HepG2 (cell line): ENCODE data around the gene RAP1GAP2. TPM values are rescaled to one million over a fixed set of nuclear protein-coding genes. Genes with fewer than 3 reads are reported as not detected.
A peak's percentile ranks its signal among the peaks of the same experiment; 100 is the strongest.

Source experiments
- ATAC-seq: fragments of 200-7000 bp; cut with Tn5 transposase; 3 replicates; pipeline ENCODE4 v1.9.1; 2020; ENCODE audit warnings: mild to moderate bottlenecking, moderate library complexity
- BruUV-seq: library from RNA; stranded (reverse); fragments of 400-500 nt; replicated peaks from 2 replicates; lab custom pipeline; 2021; lab: Mats Ljungman, UMichigan
- CTCF ChIA-PET: fragments of 300-600 bp; formaldehyde crosslinking; extraction: SDS; loops from one replicate; lab custom pipeline; 2021; ENCODE audit warnings: low total read pairs, inconsistent platforms, low intra/inter-chr PET ratio; lab: Yijun Ruan, JAX
- POLR2A ChIA-PET: fragments of 350-600 bp; sonication (Branson Sonifier 250); formaldehyde crosslinking; loops from one replicate; lab custom pipeline; 2020; ENCODE audit warnings: antibody characterized with exemption, inconsistent platforms; lab: Yijun Ruan, JAX
- DNase-seq: peaks from one replicate; pipeline ENCODE4 v3.0.0-alpha.2; 2015; ENCODE audit warnings: low spot score
- FAIRE-seq: peaks from 3 replicates; lab custom pipeline; 2011; peaks lifted over from hg19 to GRCh38; lab: Jason Lieb, UNC
- H2AFZ ChIP-seq: one replicate; pipeline ENCODE4 v1.6.1; 2011; ENCODE audit warnings: low read length, inconsistent platforms
- H3K27ac ChIP-seq: fragments of 300-600 bp; 3 replicates; pipeline ENCODE4 v1.8.0; 2011; ENCODE audit warnings: mixed run types, mild to moderate bottlenecking, mixed read lengths, low read length, inconsistent platforms; ENCODE audit not compliant: insufficient read depth; ENCODE audit errors: extremely low read length
- H3K27me3 ChIP-seq, 2 experiments: fragments of 200-600 bp in 1 of 2; 2 replicates in 1 of 2; 3 replicates in 1 of 2; pipeline versions ENCODE4 v1.6.0 to v1.8.0; 2011; ENCODE audit warnings: low read length in 2 of 2, mild to moderate bottlenecking in 2 of 2, moderate library complexity in 2 of 2, inconsistent platforms in 1 of 2; ENCODE audit not compliant: insufficient read depth in 2 of 2, control insufficient read depth in 1 of 2
- H3K36me3 ChIP-seq, 2 experiments: fragments of 200-600 bp in 1 of 2; replicated peaks in 1 of 2; 2 replicates in 1 of 2; 3 replicates in 1 of 2; pipeline versions ENCODE4 v1.5.1 to v1.8.0; 2011; ENCODE audit warnings: low read length in 2 of 2, inconsistent platforms in 1 of 2; ENCODE audit not compliant: insufficient read depth in 2 of 2, control insufficient read depth in 1 of 2
- H3K4me1 ChIP-seq: 2 replicates; pipeline ENCODE4 v1.5.1; 2012; ENCODE audit warnings: low read length, inconsistent platforms; ENCODE audit not compliant: insufficient read depth
- H3K4me2 ChIP-seq: 2 replicates; pipeline ENCODE4 v1.6.0; 2011; ENCODE audit warnings: low read depth, low read length, inconsistent platforms
- H3K4me3 ChIP-seq, 3 experiments: fragments of 200-600 bp in 1 of 3; sonication (generic), shearing (Covaris generic) in 1 of 3; replicated peaks in 1 of 3; 2 replicates each; pipeline ENCODE4 v1.5.1; 2011 to 2016; ENCODE audit warnings: low read length in 3 of 3, inconsistent platforms in 2 of 3, low read depth in 2 of 3, mild to moderate bottlenecking in 2 of 3, control low read depth in 1 of 3, mixed read lengths in 1 of 3; ENCODE audit not compliant: insufficient read depth in 1 of 3
- H3K79me2 ChIP-seq: one replicate; pipeline ENCODE4 v1.6.1; 2011; ENCODE audit warnings: low read length, inconsistent platforms; ENCODE audit not compliant: insufficient read depth
- H3K9ac ChIP-seq: 2 replicates; pipeline ENCODE4 v1.6.0; 2011; ENCODE audit warnings: mild to moderate bottlenecking, low read depth, low read length, inconsistent platforms; ENCODE audit not compliant: insufficient read depth
- H3K9me3 ChIP-seq: 2 replicates; pipeline ENCODE4 v1.5.1; 2012; ENCODE audit warnings: mild to moderate bottlenecking, low read length
- H4K20me1 ChIP-seq: 2 replicates; pipeline ENCODE4 v1.6.0; 2011; ENCODE audit warnings: inconsistent platforms, mild to moderate bottlenecking, low read length, moderate library complexity; ENCODE audit not compliant: insufficient read depth
- DPF2 ChIP-seq: sonication (generic); formaldehyde crosslinking; IDR thresholded peaks from 2 replicates; pipeline ENCODE4 v1.4.0; 2020; ENCODE audit warnings: mild to moderate bottlenecking, low read depth, missing genetic modification reagents, borderline replicate concordance
- EHMT2 ChIP-seq: fragments of 200-600 bp; sonication (generic); IDR thresholded peaks from 2 replicates; pipeline ENCODE4 v1.7.0; 2017; ENCODE audit warnings: antibody characterized with exemption, low read depth, low read length, borderline replicate concordance
- FIP1L1 ChIP-seq: fragments of 200-400 bp; formaldehyde crosslinking; IDR thresholded peaks from 2 replicates; pipeline ENCODE4 v1.6.1; 2018; ENCODE audit warnings: low read depth, mild to moderate bottlenecking, low read length, moderate library complexity, borderline replicate concordance; ENCODE audit not compliant: insufficient read depth
- GATAD2A ChIP-seq: IDR thresholded peaks from 2 replicates; pipeline ENCODE4 v1.6.1; 2016
- HNF4G ChIP-seq, 2 experiments: sonication (generic) in 1 of 2; formaldehyde crosslinking in 1 of 2; IDR thresholded peaks; 2 replicates each; pipeline versions ENCODE4 v1.4.0 to v1.6.1; 2011 to 2020; ENCODE audit warnings: borderline replicate concordance in 2 of 2, low read depth in 2 of 2, mild to moderate bottlenecking in 2 of 2, low read length in 1 of 2, missing genetic modification reagents in 1 of 2, moderate library complexity in 1 of 2
- HOXA3 ChIP-seq: sonication (generic); formaldehyde crosslinking; IDR thresholded peaks from 2 replicates; pipeline ENCODE4 v1.5.0; 2020; ENCODE audit warnings: missing genetic modification reagents
- MAFF ChIP-seq: IDR thresholded peaks from 2 replicates; pipeline ENCODE4 v1.6.1; 2011; ENCODE audit warnings: low read depth, low read length, improper control_type of control experiment
- MXI1 ChIP-seq: IDR thresholded peaks from 3 replicates; pipeline ENCODE4 v1.6.1; 2012; ENCODE audit warnings: low read depth, low read length, inconsistent platforms, borderline replicate concordance
- PHF21A ChIP-seq: sonication (generic); formaldehyde crosslinking; IDR thresholded peaks from 2 replicates; pipeline ENCODE4 v1.5.0; 2020; ENCODE audit warnings: mild to moderate bottlenecking, missing genetic modification reagents
- RBAK ChIP-seq: sonication (generic); formaldehyde crosslinking; IDR thresholded peaks from 2 replicates; pipeline ENCODE4 v1.5.1; 2020; ENCODE audit warnings: mild to moderate bottlenecking, missing genetic modification reagents
- SRSF9 ChIP-seq: fragments of 200-400 bp; formaldehyde crosslinking; IDR thresholded peaks from 2 replicates; pipeline ENCODE4 v1.6.1; 2018; ENCODE audit warnings: borderline replicate concordance, mild to moderate bottlenecking, low read depth, low read length; ENCODE audit not compliant: insufficient read depth, poor library complexity, severe bottlenecking
- TBP ChIP-seq: sonication (generic); formaldehyde crosslinking; IDR thresholded peaks from 2 replicates; pipeline ENCODE4 v1.5.0; 2020; ENCODE audit warnings: missing genetic modification reagents
- ZFX ChIP-seq: sonication (generic); formaldehyde crosslinking; IDR thresholded peaks from 2 replicates; pipeline ENCODE4 v1.4.0; 2020; ENCODE audit warnings: mild to moderate bottlenecking, low read depth, missing genetic modification reagents, moderate library complexity
- ZNF10 ChIP-seq: sonication (generic); formaldehyde crosslinking; IDR thresholded peaks from 2 replicates; pipeline ENCODE4 v1.4.0; 2020; ENCODE audit warnings: mild to moderate bottlenecking, low read depth, missing genetic modification reagents, borderline replicate concordance
- ZNF430 ChIP-seq: sonication (generic); formaldehyde crosslinking; IDR thresholded peaks from 2 replicates; pipeline ENCODE4 v1.9.0; 2021; ENCODE audit warnings: mild to moderate bottlenecking, missing genetic modification reagents
- ZNF556 ChIP-seq: sonication (generic); formaldehyde crosslinking; IDR thresholded peaks from 2 replicates; pipeline ENCODE4 v1.4.0; 2020; ENCODE audit warnings: mild to moderate bottlenecking, missing genetic modification reagents, borderline replicate concordance
- WGBS: methylation state at CpG from one replicate; pipeline ENCODE4 v1.1.6; 2017; ENCODE audit warnings: low lambda C conversion rate; 5-methylcytosine and 5-hydroxymethylcytosine counted together
- in situ Hi-C: cut with HindIII; loops from 2 replicates; pipeline ENCODE4 v1.10.0; 2017; ENCODE audit warnings: low pct_unique_long_range_greater_than_20kb; ENCODE audit not compliant: extremely low pct_ligation_motif_present
- intact Hi-C: fragments of 100-400 bp; cut with micrococcal nuclease; formaldehyde crosslinking; loops from one replicate; pipeline ENCODE4 v1.10.0; 2022; ENCODE audit not compliant: unreplicated experiment
- polyA plus RNA-seq, 8 experiments: library from polyadenylated mRNA; depleted of rRNA in 3 of 8; stranded (reverse) in 7 of 8; unstranded in 1 of 8; fragments of >200 nt; fragmentation: Illumina TruSeq in 4 of 8; extraction: Trizol in 4 of 8; gene quantifications; 2 replicates each; pipeline versions ENCODE4 v1.2.1 to v1.2.3, GENCODE V29; 2011 to 2016; ENCODE audit warnings: low read depth in 4 of 8, missing spikeins in 1 of 8, mixed read lengths in 1 of 8; ENCODE audit not compliant: insufficient read depth in 1 of 8
- total RNA-seq, 5 experiments: library from RNA; depleted of rRNA; stranded (reverse); fragments of >200 nt; fragmentation: Illumina TruSeq; extraction: Trizol; gene quantifications; 2 replicates each; pipeline ENCODE4 v1.2.3, GENCODE V29; 2016; ENCODE audit warnings: low read depth in 1 of 5
- TF ChIP-seq, protein P1 (sequence below): sonication (generic); IDR thresholded peaks from 2 replicates; pipeline ENCODE4 v1.6.1; 2016; ENCODE audit warnings: low read depth, borderline replicate concordance
- TF ChIP-seq, protein P2 (sequence below): sonication (generic); formaldehyde crosslinking; IDR thresholded peaks from 2 replicates; pipeline ENCODE4 v1.8.1; 2023; ENCODE audit warnings: missing genetic modification reagents, mild to moderate bottlenecking, borderline replicate concordance
- TF ChIP-seq, protein P3 (sequence below), 2 experiments: sonication (generic) in 1 of 2; formaldehyde crosslinking in 1 of 2; IDR thresholded peaks; 2 replicates each; pipeline versions ENCODE4 v1.4.0 to v1.6.1; 2018 to 2020; ENCODE audit warnings: missing genetic modification reagents in 2 of 2, borderline replicate concordance in 1 of 2, low read depth in 1 of 2, mild to moderate bottlenecking in 1 of 2, missing biosample characterization in 1 of 2

RAP1GAP2 gene
- total and polyA plus RNA-seq, 2 of the 13 experiments (the other 11 are each of a cell fraction or from before 2014, with no cell fraction given), result 10.9 to 12.0 TPM

DNA sequence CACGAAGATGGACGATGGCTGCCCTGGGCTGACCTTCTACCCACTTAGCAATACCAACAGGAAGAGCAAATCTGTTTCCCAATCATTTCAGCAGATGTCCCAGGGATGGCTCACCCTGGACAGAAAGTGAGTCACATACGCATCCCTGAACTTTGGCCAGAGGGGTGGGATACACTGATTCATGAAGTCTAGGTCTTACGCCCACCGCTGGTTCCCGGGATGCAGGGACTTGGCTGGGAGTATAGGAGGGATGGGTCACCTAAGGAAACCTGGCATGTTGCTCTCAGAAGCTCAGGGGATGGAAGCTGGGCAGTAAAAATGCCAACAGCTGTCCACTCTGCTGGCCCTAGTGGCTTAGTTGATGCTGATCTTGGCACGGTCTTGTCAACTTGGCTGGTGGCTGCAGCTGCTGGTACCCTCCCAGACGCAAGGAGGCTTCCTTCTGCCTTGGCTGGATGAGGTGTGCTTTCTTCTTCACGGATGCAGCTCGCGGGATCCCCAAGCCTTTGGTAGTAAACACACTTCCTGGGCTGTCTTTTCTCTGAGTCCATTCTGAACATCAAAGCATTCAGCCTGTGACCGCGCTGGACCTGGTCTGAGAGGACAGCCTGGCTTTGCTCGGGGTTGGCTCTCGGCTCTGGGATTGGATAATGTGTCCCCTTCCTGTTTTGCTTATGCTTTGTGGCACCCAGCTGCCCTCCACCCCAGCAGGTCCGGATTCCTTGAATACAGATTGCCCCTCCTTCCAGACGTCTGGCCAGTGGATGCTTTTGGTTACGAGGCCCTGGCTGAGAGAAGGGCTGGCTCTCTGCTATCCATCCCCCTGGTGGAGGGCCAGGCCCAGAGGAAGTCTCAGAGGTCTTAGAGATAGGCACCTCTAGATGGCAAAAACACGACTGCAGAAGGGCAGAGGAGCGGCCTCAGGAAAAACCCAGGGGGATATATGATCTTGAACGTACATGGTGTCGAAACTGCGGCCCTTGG, 71.5 kb downstream of the RAP1GAP2 start:
- peak overlapping the region; percentile 50 for H3K27ac ChIP-seq
- DNase-seq, result peak; percentile 87
- no peaks in the 10 kb centered on the region for H3K27me3 ChIP-seq
- no peaks in the 10 kb centered on the region for H3K79me2 ChIP-seq
- CTCF ChIA-PET, result no interaction called here
- H4K20me1 ChIP-seq, result no peaks in the 10 kb centered on the region
- H3K9me3 ChIP-seq, result no peaks in the 10 kb centered on the region
- H3K4me1 ChIP-seq, result peaks cover 36% of the 10 kb centered on the region
- WGBS, result 14% methylated on average over 19 of the region's 23 CpGs
- BruUV-seq, result no TSS peak
- H3K36me3 ChIP-seq, result no peaks in the 10 kb centered on the region
- H3K4me3 ChIP-seq, result peak overlapping the region; percentile 18 to 57 (median 30); a peak in 4 of 6 replicates
- POLR2A ChIA-PET, result interaction anchor here (1.5 to 3.0 kb wide), 3 partner anchors 12 to 24 kb away, joined by 4 to 12 read pairs (median 7); no protein-coding TSS in a partner anchor
- in situ Hi-C loops, result no loop called here
- H2AFZ ChIP-seq, result no peak overlapping the region
- intact Hi-C loops, result no loop called here
- peak; percentile 86 for ATAC-seq
- peak overlapping the region; percentile 13; the same call in 1 of the 2 replicates for H3K9ac ChIP-seq
- peak overlapping the region; percentile 86 for H3K4me2 ChIP-seq
- no peak for FAIRE-seq
- TF ChIP-seq ZNF430 (CRISPR knock-in tag) (0 out of 2 replicates have a peak, but pooled peaks have one; percentile 11), MXI1 (0 out of 3 replicates have a peak, but pooled peaks have one; percentile 17), PHF21A (CRISPR knock-in tag) (peak; percentile 58; the same call in 1 of the 2 replicates), HNF4G (IDR thresholded peaks at IDR 0.05; ENCODE audit: borderline replicate concordance, low read depth, low read length) (peak; percentile 39; the same call in 1 of the 2 replicates), HNF4G (CRISPR knock-in tag; IDR thresholded peaks at IDR 0.05; ENCODE audit: borderline replicate concordance, low read depth) (no peak), MAFF (no peak), GATAD2A (CRISPR knock-in tag) (peak; percentile 72), ZNF556 (CRISPR knock-in tag) (peak; percentile 61; the same call in 1 of the 2 replicates), RBAK (CRISPR knock-in tag) (no peak), ZFX (0 out of 2 replicates have a peak, but pooled peaks have one; percentile 21), DPF2 (peak; percentile 46), EHMT2 (no peak), FIP1L1 (no peak), ZNF10 (no peak), SRSF9 (no peak), HOXA3 (no peak), TBP (CRISPR knock-in tag) (no peak)
- TF ChIP-seq, protein P1, sequence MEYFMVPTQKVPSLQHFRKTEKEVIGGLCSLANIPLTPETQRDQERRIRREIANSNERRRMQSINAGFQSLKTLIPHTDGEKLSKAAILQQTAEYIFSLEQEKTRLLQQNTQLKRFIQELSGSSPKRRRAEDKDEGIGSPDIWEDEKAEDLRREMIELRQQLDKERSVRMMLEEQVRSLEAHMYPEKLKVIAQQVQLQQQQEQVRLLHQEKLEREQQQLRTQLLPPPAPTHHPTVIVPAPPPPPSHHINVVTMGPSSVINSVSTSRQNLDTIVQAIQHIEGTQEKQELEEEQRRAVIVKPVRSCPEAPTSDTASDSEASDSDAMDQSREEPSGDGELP, result no peak
- TF ChIP-seq, protein P2, sequence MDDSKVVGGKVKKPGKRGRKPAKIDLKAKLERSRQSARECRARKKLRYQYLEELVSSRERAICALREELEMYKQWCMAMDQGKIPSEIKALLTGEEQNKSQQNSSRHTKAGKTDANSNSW (CRISPR knock-in tag), result no peak
- TF ChIP-seq, protein P3, sequence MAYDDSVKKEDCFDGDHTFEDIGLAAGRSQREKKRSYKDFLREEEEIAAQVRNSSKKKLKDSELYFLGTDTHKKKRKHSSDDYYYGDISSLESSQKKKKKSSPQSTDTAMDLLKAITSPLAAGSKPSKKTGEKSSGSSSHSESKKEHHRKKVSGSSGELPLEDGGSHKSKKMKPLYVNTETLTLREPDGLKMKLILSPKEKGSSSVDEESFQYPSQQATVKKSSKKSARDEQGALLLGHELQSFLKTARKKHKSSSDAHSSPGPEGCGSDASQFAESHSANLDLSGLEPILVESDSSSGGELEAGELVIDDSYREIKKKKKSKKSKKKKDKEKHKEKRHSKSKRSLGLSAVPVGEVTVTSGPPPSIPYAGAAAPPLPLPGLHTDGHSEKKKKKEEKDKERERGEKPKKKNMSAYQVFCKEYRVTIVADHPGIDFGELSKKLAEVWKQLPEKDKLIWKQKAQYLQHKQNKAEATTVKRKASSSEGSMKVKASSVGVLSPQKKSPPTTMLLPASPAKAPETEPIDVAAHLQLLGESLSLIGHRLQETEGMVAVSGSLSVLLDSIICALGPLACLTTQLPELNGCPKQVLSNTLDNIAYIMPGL (CRISPR knock-in tag; IDR thresholded peaks at IDR 0.05; ENCODE audit: borderline replicate concordance in 1 of 2, low read depth in 1 of 2), result 0 out of 4 replicates have a peak, but pooled peaks of 1 of the 2 experiments have one; percentile 36
